Inferior parietal cortex (tissue), 1 donor: ENCODE results near the gene COQ8A.
"Not testable (repeated sequence)": the region's sequence is repeated elsewhere in the genome, so short reads cannot be mapped to it uniquely, and the experiment has no call there.

ENCODE experiments used
- DNase-seq: peaks from one replicate; pipeline ENCODE4 v3.0.0-alpha.2; 2016; ENCODE audit errors: extremely low spot score

The COQ8A gene

GRCh38 chr1:226952118-226952441, 12.0 kb downstream of the COQ8A start:
- no peak for DNase-seq

GRCh38 chr1:226953175-226953800, 13.2 kb downstream of the COQ8A start:
- DNase-seq = no peak

GRCh38 chr1:226954337-226954736, 14.2 kb downstream of the COQ8A start:
- DNase-seq = no peak

- DNase-seq = no peak
Observed at GRCh38 chr1:226954777-226955176, 14.7 kb downstream of the COQ8A start.

- not testable (repeated sequence) for DNase-seq
Observed at GRCh38 chr1:226955857-226956256, 15.8 kb downstream of the COQ8A start.

- DNase-seq = no peak
Observed at GRCh38 chr1:226956942-226957713, 17.0 kb downstream of the COQ8A start.

- DNase-seq = no peak
Observed at GRCh38 chr1:226957714-226958113, 17.6 kb downstream of the COQ8A start.

- DNase-seq = no peak
Observed at GRCh38 chr1:226958300-226958699, 18.2 kb downstream of the COQ8A start.

- DNase-seq = no peak
Observed at GRCh38 chr1:226960256-226960655, 20.2 kb downstream of the COQ8A start.

- no peak for DNase-seq
Observed at GRCh38 chr1:226960944-226961765, 21.1 kb downstream of the COQ8A start.

- DNase-seq = no peak
Observed at GRCh38 chr1:226962421-226963391, 22.6 kb downstream of the COQ8A start.

GRCh38 chr1:226964068-226964425, 24.0 kb downstream of the COQ8A start:
- no peak for DNase-seq

- DNase-seq = no peak
Observed at GRCh38 chr1:226964611-226965486, 24.8 kb downstream of the COQ8A start.

- no peak for DNase-seq
Observed at GRCh38 chr1:226965581-226966440, 25.7 kb downstream of the COQ8A start.

- no peak for DNase-seq
Observed at GRCh38 chr1:226966683-226967082, 26.6 kb downstream of the COQ8A start.

- DNase-seq = no peak
Observed at GRCh38 chr1:226967665-226968064, 27.6 kb downstream of the COQ8A start.

GRCh38 chr1:226971765-226972164, 31.7 kb downstream of the COQ8A start:
- no peak for DNase-seq

GRCh38 chr1:226972931-226973330, 32.8 kb downstream of the COQ8A start:
- no peak for DNase-seq

GRCh38 chr1:226973371-226973897, 33.3 kb downstream of the COQ8A start:
- no peak for DNase-seq
